ENCODE measurements around the gene SMURF2.
"Not testable (repeated sequence)": the region's sequence is repeated elsewhere in the genome, so short reads cannot be mapped to it uniquely, and the experiment has no call there.

Gene SMURF2

GRCh38 chr17:64630309-64631223 is 31.5 kb downstream of the SMURF2 start:
- DNase-seq (ENCODE audit: low read depth in 2 of 2) = no peak

GRCh38 chr17:64628641-64629040 is 33.5 kb downstream of the SMURF2 start:
- no peak for DNase-seq (ENCODE audit: low read depth in 2 of 2)

GRCh38 chr17:64627797-64628196 is 34.3 kb downstream of the SMURF2 start:
- no peak for DNase-seq (ENCODE audit: low read depth in 2 of 2)

GRCh38 chr17:64626827-64627226 is 35.3 kb downstream of the SMURF2 start:
- DNase-seq (ENCODE audit: low read depth in 2 of 2) = no peak

GRCh38 chr17:64625541-64625940 is 36.6 kb downstream of the SMURF2 start:
- DNase-seq (ENCODE audit: low read depth in 2 of 2) = no peak

- DNase-seq (ENCODE audit: low read depth in 2 of 2) = no peak
These were observed 39.0 kb downstream of the SMURF2 start for GRCh38 chr17:64622931-64623654.

- DNase-seq (ENCODE audit: low read depth in 2 of 2) = no peak
These were observed 40.3 kb downstream of the SMURF2 start for GRCh38 chr17:64621772-64622171.

GRCh38 chr17:64618848-64619247 is 43.3 kb downstream of the SMURF2 start:
- no peak for DNase-seq (ENCODE audit: low read depth in 2 of 2)

- DNase-seq (ENCODE audit: low read depth in 2 of 2) = no peak
These were observed 44.9 kb downstream of the SMURF2 start for GRCh38 chr17:64617125-64617780.

GRCh38 chr17:64615028-64615677 is 47.0 kb downstream of the SMURF2 start:
- DNase-seq (ENCODE audit: low read depth in 2 of 2) = no peak

GRCh38 chr17:64614266-64615027 is 47.7 kb downstream of the SMURF2 start:
- DNase-seq (ENCODE audit: low read depth in 2 of 2) = no peak

- DNase-seq (ENCODE audit: low read depth in 2 of 2) = no peak
These were observed 50.7 kb downstream of the SMURF2 start for GRCh38 chr17:64611369-64611768.

- DNase-seq (ENCODE audit: low read depth in 2 of 2) = not testable (repeated sequence)
These were observed 51.9 kb downstream of the SMURF2 start for GRCh38 chr17:64610244-64610643.

GRCh38 chr17:64608571-64608981 is 53.5 kb downstream of the SMURF2 start:
- DNase-seq (ENCODE audit: low read depth in 2 of 2) = no peak

GRCh38 chr17:64607862-64608565 is 54.1 kb downstream of the SMURF2 start:
- DNase-seq (ENCODE audit: low read depth in 2 of 2) = no peak

- not testable (repeated sequence) for DNase-seq (ENCODE audit: low read depth in 2 of 2)
These were observed 57.6 kb downstream of the SMURF2 start for GRCh38 chr17:64604532-64604931.

- no peak for DNase-seq (ENCODE audit: low read depth in 2 of 2)
These were observed 58.1 kb downstream of the SMURF2 start for GRCh38 chr17:64603987-64604386.

GRCh38 chr17:64599827-64600226 is 62.3 kb downstream of the SMURF2 start:
- DNase-seq (ENCODE audit: low read depth in 2 of 2) = no peak

GRCh38 chr17:64599187-64599676 is 62.9 kb downstream of the SMURF2 start:
- peak; percentile 27 to 28 for DNase-seq (ENCODE audit: low read depth in 2 of 2)

GRCh38 chr17:64598672-64599071 is 63.4 kb downstream of the SMURF2 start:
- DNase-seq (ENCODE audit: low read depth in 2 of 2) = no peak

All from stimulated activated CD8-positive, alpha-beta memory T cell treated with anti-CD3 and anti-CD28 coated beads, Interleukin-2, amount 100 ng/mL, for 48 hours (primary cell).